Small intestine (tissue), 7 donors: Measurements from ENCODE around the gene KLK7. TPM values are rescaled to one million over a fixed set of nuclear protein-coding genes. Genes with fewer than 3 reads are reported as not detected.
"Not testable (repeated sequence)": the region's sequence is repeated elsewhere in the genome, so short reads cannot be mapped to it uniquely, and the experiment has no call there.

Source experiments
- DNase-seq, 2 donors: peaks; one replicate each; pipeline versions ENCODE4 v3.0.0 to v3.0.0-alpha.2; 2013
- FAIRE-seq: peaks from 2 replicates; lab custom pipeline; 2012; peaks lifted over from hg19 to GRCh38; lab: Jason Lieb, UNC
- H3K27ac ChIP-seq, 3 donors: one replicate each; pipeline ENCODE4 v1.5.1; 2013; ENCODE audit warnings: low read length in 2 of 3, mild to moderate bottlenecking in 2 of 3, control low read depth in 1 of 3, inconsistent platforms in 1 of 3, low read depth in 1 of 3, moderate library complexity in 1 of 3
- H3K27me3 ChIP-seq, 3 donors: one replicate each; pipeline ENCODE4 v1.6.1; 2013; ENCODE audit warnings: low read length in 3 of 3, inconsistent platforms in 1 of 3; ENCODE audit not compliant: control insufficient read depth in 3 of 3, insufficient read depth in 3 of 3
- H3K36me3 ChIP-seq, 3 donors: one replicate each; pipeline ENCODE4 v1.6.1; 2013; ENCODE audit warnings: low read length in 3 of 3, inconsistent platforms in 1 of 3, low read depth in 1 of 3, mild to moderate bottlenecking in 1 of 3, moderate library complexity in 1 of 3; ENCODE audit not compliant: control insufficient read depth in 3 of 3, insufficient read depth in 2 of 3
- H3K4me1 ChIP-seq, 3 donors: one replicate each; pipeline ENCODE4 v1.6.1; 2013; ENCODE audit warnings: low read length in 2 of 3, inconsistent platforms in 1 of 3, low read depth in 1 of 3, mild to moderate bottlenecking in 1 of 3, moderate library complexity in 1 of 3; ENCODE audit not compliant: control insufficient read depth in 3 of 3, insufficient read depth in 2 of 3
- H3K4me3 ChIP-seq, 3 donors: one replicate each; pipeline ENCODE4 v1.5.1; 2013; ENCODE audit warnings: low read length in 3 of 3, control low read depth in 1 of 3, inconsistent platforms in 1 of 3, low read depth in 1 of 3, mild to moderate bottlenecking in 1 of 3, moderate library complexity in 1 of 3
- H3K9me3 ChIP-seq, 2 donors: one replicate each; pipeline ENCODE4 v1.6.1; 2013; ENCODE audit warnings: low read depth in 1 of 2, low read length in 1 of 2; ENCODE audit not compliant: control insufficient read depth in 2 of 2, insufficient read depth in 1 of 2
- WGBS, 3 donors: extraction: QIAGEN DNeasy Blood & Tissue Kit; methylation state at CpG; one replicate each; pipeline ENCODE4 v1.1.7; 2013; 5-methylcytosine and 5-hydroxymethylcytosine counted together
- polyA plus RNA-seq, 4 donors: library from polyadenylated mRNA; stranded (reverse) in 3 of 4; unstranded in 1 of 4; fragments of 200-250 nt in 3 of 4; fragments of 120-200 nt in 1 of 4; gene quantifications; one replicate each; pipeline versions ENCODE4 v1.2.1 to v1.2.3, GENCODE V29; 2013
- donor health status: healthy with polysubstance abuse.
- donor health status: control.
- donor health status: control.
- donor health status: Bipolar disorder and iron deficiency.
- donor health status: healthy.

Gene KLK7
- polyA plus RNA-seq, 4 donors = 0.07 TPM; not detected in 3

- Histone ChIP-seq H3K4me1 (no peaks in the 10 kb centered on the region), H3K4me3 (no peak overlapping the region), H3K27me3 (peaks cover 0 to 5% (median under 1%) of the 10 kb centered on the region in 3 donors), H3K36me3 (no peaks in the 10 kb centered on the region), H3K9me3 (no peaks in the 10 kb centered on the region), H3K27ac (no peak overlapping the region)
- DNase-seq = no peak
- no peak for FAIRE-seq
- WGBS, 3 donors = 54 to 70% (median 58%) methylated on average over 5 of the region's 5 CpGs
These were observed 4.8 kb downstream of the KLK7 start for GRCh38 chr19:50978772-50979390.

- Histone ChIP-seq H3K27me3 (peaks cover 0 to 5% (median 0%) of the 10 kb centered on the region in 3 donors), H3K27ac (no peak overlapping the region), H3K9me3 (no peaks in the 10 kb centered on the region), H3K4me3 (no peak overlapping the region), H3K36me3 (no peaks in the 10 kb centered on the region), H3K4me1 (no peaks in the 10 kb centered on the region)
- DNase-seq (no peak), FAIRE-seq (no peak)
- 53 to 79% (median 68%) methylated on average over 4 of the region's 4 CpGs for WGBS, 3 donors
These were observed 6.1 kb downstream of the KLK7 start for GRCh38 chr19:50977626-50978025.

- 7 to 14% (median 8%) methylated on average over 8 of the region's 8 CpGs for WGBS, 3 donors
- DNase-seq (no peak), FAIRE-seq (no peak)
- Histone ChIP-seq H3K4me1 (no peaks in the 10 kb centered on the region), H3K36me3 (no peaks in the 10 kb centered on the region), H3K9me3 (no peaks in the 10 kb centered on the region), H3K27ac (no peak overlapping the region), H3K4me3 (no peak overlapping the region), H3K27me3 (peaks cover 0 to 5% (median 0%) of the 10 kb centered on the region in 3 donors)
These were observed 8.0 kb downstream of the KLK7 start for GRCh38 chr19:50975766-50976165.

GRCh38 chr19:50974702-50975556, 8.8 kb downstream of the KLK7 start:
- Histone ChIP-seq H3K4me3 (no peak overlapping the region), H3K9me3 (no peaks in the 10 kb centered on the region), H3K27me3 (peaks cover 0 to 5% (median 0%) of the 10 kb centered on the region in 3 donors), H3K36me3 (no peaks in the 10 kb centered on the region), H3K27ac (no peak overlapping the region), H3K4me1 (no peaks in the 10 kb centered on the region)
- 7 to 43% (median 17%) methylated on average over 2 to 9 of the region's 9 CpGs for WGBS, 3 donors
- FAIRE-seq = no peak
- no peak for DNase-seq

- Histone ChIP-seq H3K4me1 (no peaks in the 10 kb centered on the region), H3K27ac (no peak overlapping the region), H3K27me3 (peaks cover 0 to 5% (median 0%) of the 10 kb centered on the region in 3 donors), H3K36me3 (no peaks in the 10 kb centered on the region), H3K4me3 (no peak overlapping the region), H3K9me3 (no peaks in the 10 kb centered on the region)
- whole genome bisulfite sequencing, 3 donors = 60 to 75% (median 69%) methylated on average over 9 of the region's 9 CpGs
- DNase-seq = no peak
- no peak for FAIRE-seq
These were observed 10.8 kb downstream of the KLK7 start for GRCh38 chr19:50972795-50973376.

- not testable (repeated sequence) for H3K4me1 ChIP-seq, DNase-seq, H3K27ac ChIP-seq, H3K36me3 ChIP-seq, H3K27me3 ChIP-seq, H3K9me3 ChIP-seq, FAIRE-seq, H3K4me3 ChIP-seq
- WGBS, 3 donors = 72 to 89% (median 85%) methylated on average over 3 of the region's 3 CpGs
These were observed 13.9 kb downstream of the KLK7 start for GRCh38 chr19:50969810-50970209.

GRCh38 chr19:50969413-50969760, 14.3 kb downstream of the KLK7 start, which contains the start of gene KLK6:
Gene KLK6, minus strand, starts transcription at chr19:50969591. Its CDS starts 1,487 bp downstream, at chr19:50968104.
- Histone ChIP-seq H3K4me1 (no peaks in the 10 kb centered on the region), H3K27ac (no peak within 1 kb of the TSS), H3K27me3 (peaks cover 0 to 2% (median 0%) of the 10 kb centered on the region in 3 donors), H3K36me3 (no peaks in the 10 kb centered on the region), H3K9me3 (no peaks in the 10 kb centered on the region), H3K4me3 (no peak within 1 kb of the TSS)
- DNase-seq (no peak), FAIRE-seq (no peak)
- 55 to 71% (median 64%) methylated on average over 17 to 19 of the region's 19 CpGs for WGBS, 3 donors

- Histone ChIP-seq H3K36me3 (no peaks in the 10 kb centered on the region), H3K4me3 (no peak overlapping the region), H3K27me3 (peaks cover 0 to 2% (median 0%) of the 10 kb centered on the region in 3 donors), H3K9me3 (no peaks in the 10 kb centered on the region), H3K4me1 (no peaks in the 10 kb centered on the region), H3K27ac (no peak overlapping the region)
- 32 to 38% (median 33%) methylated on average over 7 of the region's 7 CpGs for WGBS, 3 donors
- no peak for DNase-seq
- no peak for FAIRE-seq
These were observed 14.9 kb downstream of the KLK7 start for GRCh38 chr19:50968716-50969412.
